HCT116 (cell line): Measurements from ENCODE around the gene CLDN3. TPM values are rescaled to one million over a fixed set of nuclear protein-coding genes. Genes with fewer than 3 reads are reported as not detected.

Experiments used
- ATAC-seq: fragments of 200-7000 bp; cut with Tn5 transposase; 2 replicates; pipeline ENCODE4 v1.9.1; 2020; ENCODE audit warnings: mild to moderate bottlenecking, moderate library complexity
- BruUV-seq: library from RNA; stranded (reverse); fragments of 400-500 nt; replicated peaks from 2 replicates; lab custom pipeline; 2021; lab: Mats Ljungman, UMichigan
- CTCF ChIA-PET: fragments of 300-600 bp; sonication (Branson Sonifier 250); formaldehyde crosslinking; loops from one replicate; lab custom pipeline; 2021; ENCODE audit warnings: antibody characterized with exemption; lab: Charles Lee
- POLR2A ChIA-PET: fragments of 300-600, 350-600 bp; sonication (Branson Sonifier 250); formaldehyde crosslinking; loops from one replicate; lab custom pipeline; 2021; ENCODE audit warnings: antibody characterized with exemption; lab: Charles Lee
- RAD21 ChIA-PET, 2 experiments: fragments of 300-600 bp; sonication (Branson Sonifier 250); formaldehyde crosslinking; loops; one replicate each; lab custom pipeline; 2023; ENCODE audit warnings: low total read pairs in 2 of 2; ENCODE audit not compliant: uncharacterized antibody in 2 of 2, unreplicated experiment in 2 of 2, low non-redundant PET in 1 of 2; lab: Charles Lee
- DNase-seq: peaks from one replicate; pipeline ENCODE4 v3.0.0-alpha.2; 2010; ENCODE audit warnings: low read depth, low spot score
- H2AFZ ChIP-seq: fragments of 200-600 bp; shearing (Covaris generic), sonication (generic); 2 replicates; pipeline ENCODE4 v1.6.1; 2017; ENCODE audit warnings: low read depth, mixed run types, mixed read lengths, antibody characterized with exemption, low read length; ENCODE audit not compliant: poor library complexity, severe bottlenecking
- H3K27ac ChIP-seq: 2 replicates; pipeline ENCODE4 v1.5.1; 2012; ENCODE audit warnings: low read depth, low read length
- H3K27me3 ChIP-seq: fragments of 200-600 bp; sonication (generic); 2 replicates; pipeline ENCODE4 v1.6.1; 2016; ENCODE audit warnings: mixed run types, low read length, mixed read lengths; ENCODE audit not compliant: insufficient read depth
- H3K36me3 ChIP-seq, 2 experiments: fragments of 200-500 bp in 1 of 2; fragments of 200-600 bp in 1 of 2; sonication (Bioruptor generic) in 1 of 2; sonication (generic) in 1 of 2; 2 replicates each; pipeline versions ENCODE4 v1.5.1 to v1.6.1; 2014 to 2016; ENCODE audit warnings: low read length in 2 of 2, inconsistent platforms in 1 of 2, mixed read lengths in 1 of 2, mixed run types in 1 of 2; ENCODE audit not compliant: insufficient read depth in 2 of 2, control insufficient read depth in 1 of 2
- H3K4me1 ChIP-seq, 2 experiments: fragments of 200-600 bp in 1 of 2; sonication (generic) in 1 of 2; 2 replicates each; pipeline versions ENCODE4 v1.5.1 to v1.6.1; 2012 to 2017; ENCODE audit warnings: low read length in 2 of 2, inconsistent platforms in 1 of 2, mild to moderate bottlenecking in 1 of 2, mixed read lengths in 1 of 2, mixed run types in 1 of 2, moderate library complexity in 1 of 2; ENCODE audit not compliant: insufficient read depth in 2 of 2, control insufficient read depth in 1 of 2
- H3K4me2 ChIP-seq: fragments of 200-600 bp; sonication (generic); 2 replicates; pipeline ENCODE4 v1.6.1; 2017; ENCODE audit warnings: mixed run types, low read length, mixed read lengths
- H3K4me3 ChIP-seq, 2 experiments: fragments of 200-600 bp in 1 of 2; sonication (generic) in 1 of 2; replicated peaks in 1 of 2; 2 replicates each; pipeline ENCODE4 v1.5.1; 2011 to 2016; ENCODE audit warnings: low read length in 2 of 2, control low read depth in 1 of 2, low read depth in 1 of 2, mild to moderate bottlenecking in 1 of 2, mixed read lengths in 1 of 2, mixed run types in 1 of 2
- H3K79me2 ChIP-seq: fragments of 200-600 bp; sonication (generic); 2 replicates; pipeline ENCODE4 v1.6.1; 2017; ENCODE audit warnings: mild to moderate bottlenecking, mixed run types, low read length, moderate library complexity, mixed read lengths; ENCODE audit not compliant: insufficient read depth
- H3K9ac ChIP-seq: fragments of 200-600 bp; sonication (generic); 2 replicates; pipeline ENCODE4 v1.6.1; 2016; ENCODE audit warnings: low read length, mixed read lengths
- H3K9me2 ChIP-seq: fragments of 200-600 bp; sonication (generic), shearing (Covaris generic); 2 replicates; pipeline ENCODE4 v1.6.1; 2017; ENCODE audit warnings: mixed run types, mild to moderate bottlenecking, moderate library complexity; ENCODE audit not compliant: insufficient read depth
- H3K9me3 ChIP-seq, 2 experiments: fragments of 200-500 bp in 1 of 2; fragments of 200-600 bp in 1 of 2; sonication (Bioruptor generic) in 1 of 2; sonication (generic) in 1 of 2; 2 replicates each; pipeline ENCODE4 v1.6.1; 2014 to 2017; ENCODE audit warnings: low read length in 2 of 2, mixed read lengths in 2 of 2, inconsistent platforms in 1 of 2, low read depth in 1 of 2, mild to moderate bottlenecking in 1 of 2, mixed run types in 1 of 2, moderate library complexity in 1 of 2; ENCODE audit not compliant: control insufficient read depth in 1 of 2, insufficient read depth in 1 of 2
- H4K20me1 ChIP-seq: fragments of 200-600 bp; sonication (generic), shearing (Covaris generic); 2 replicates; pipeline ENCODE4 v1.6.1; 2017; ENCODE audit warnings: mixed run types, mild to moderate bottlenecking, moderate library complexity; ENCODE audit not compliant: insufficient read depth
- ELF1 ChIP-seq: IDR thresholded peaks from 2 replicates; pipeline ENCODE4 v1.6.1; 2012; ENCODE audit warnings: low read depth, borderline replicate concordance
- REST ChIP-seq: IDR thresholded peaks from 2 replicates; pipeline ENCODE4 v1.6.1; 2012; ENCODE audit warnings: low read depth
- SRF ChIP-seq: IDR thresholded peaks from 2 replicates; pipeline ENCODE4 v1.6.1; 2012; ENCODE audit warnings: low read depth
- ZNF274 ChIP-seq: fragments of 200-500 bp; sonication (Bioruptor generic); IDR thresholded peaks from 2 replicates; pipeline ENCODE4 v1.6.1; 2014; ENCODE audit warnings: mild to moderate bottlenecking, low read depth, low read length, inconsistent platforms
- intact Hi-C: fragments of 100-400 bp; cut with micrococcal nuclease; formaldehyde crosslinking; loops from 2 replicates; pipeline ENCODE4 v1.10.0; 2022
- total RNA-seq: library from RNA; stranded (reverse); gene quantifications from one replicate; pipeline ENCODE4 v1.2.1, GENCODE V29; 2021; ENCODE audit not compliant: unreplicated experiment
- TF ChIP-seq, protein P1 (sequence below): IDR thresholded peaks from 2 replicates; pipeline ENCODE4 v1.6.1; 2011; ENCODE audit warnings: mild to moderate bottlenecking, low read length, moderate library complexity; ENCODE audit not compliant: insufficient replicate concordance; ENCODE audit errors: extremely low read depth

Gene CLDN3
- total RNA-seq, 1 experiment from 2014 or later = 19.2 TPM

DNA sequence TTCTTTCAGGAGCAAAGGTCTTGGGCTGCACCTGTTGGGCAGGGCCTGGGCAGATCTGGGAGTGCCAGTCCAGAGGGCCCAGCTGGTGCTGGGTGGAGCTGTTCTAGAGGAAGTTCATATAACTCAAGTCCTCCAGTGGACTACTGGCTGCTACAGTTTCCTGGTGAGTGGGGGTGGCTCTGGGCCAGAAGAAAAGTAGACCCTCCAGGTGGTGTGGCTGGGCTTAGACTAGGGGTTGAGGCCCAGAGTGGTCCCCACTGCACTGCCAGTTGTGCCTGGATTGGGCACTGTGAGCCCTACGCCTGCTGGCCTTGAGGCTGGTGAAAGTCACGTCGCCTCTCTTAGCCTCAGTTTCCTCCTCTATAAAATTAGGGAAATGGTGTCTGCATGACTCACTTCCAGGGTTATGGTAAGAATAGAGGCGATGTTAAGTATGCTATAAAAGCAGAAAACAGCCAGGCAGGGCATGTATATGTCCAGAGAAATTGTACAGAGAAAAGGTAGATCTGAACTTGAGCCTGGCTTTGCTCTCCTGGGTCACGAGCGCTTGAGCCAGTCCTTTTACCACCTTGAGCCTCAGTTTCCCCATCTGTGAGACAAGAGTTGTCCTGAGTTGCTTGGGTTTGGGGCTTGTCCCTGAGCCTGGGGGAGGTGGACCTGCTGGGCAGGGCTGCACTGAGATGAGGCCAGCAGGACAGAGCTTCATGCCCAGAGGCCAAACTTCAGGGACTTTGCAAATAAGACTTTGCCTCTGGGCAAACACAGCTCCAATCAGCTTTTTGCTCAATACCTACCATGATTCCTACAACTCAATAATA is 3.8 kb upstream of the CLDN3 start:
- no peaks in the 10 kb centered on the region for H3K9me3 ChIP-seq
- no peak overlapping the region for H2AFZ ChIP-seq
- DNase-seq (no peak), ATAC-seq (no peak)
- H3K4me1 ChIP-seq = peaks cover 16 to 44% of the 10 kb centered on the region in 2 experiments; a peak in 3 of 4 replicates
- RAD21 ChIA-PET = no interaction called here
- TF ChIP-seq SRF = no peak
- TF ChIP-seq REST = no peak
- TF ChIP-seq, protein P1, sequence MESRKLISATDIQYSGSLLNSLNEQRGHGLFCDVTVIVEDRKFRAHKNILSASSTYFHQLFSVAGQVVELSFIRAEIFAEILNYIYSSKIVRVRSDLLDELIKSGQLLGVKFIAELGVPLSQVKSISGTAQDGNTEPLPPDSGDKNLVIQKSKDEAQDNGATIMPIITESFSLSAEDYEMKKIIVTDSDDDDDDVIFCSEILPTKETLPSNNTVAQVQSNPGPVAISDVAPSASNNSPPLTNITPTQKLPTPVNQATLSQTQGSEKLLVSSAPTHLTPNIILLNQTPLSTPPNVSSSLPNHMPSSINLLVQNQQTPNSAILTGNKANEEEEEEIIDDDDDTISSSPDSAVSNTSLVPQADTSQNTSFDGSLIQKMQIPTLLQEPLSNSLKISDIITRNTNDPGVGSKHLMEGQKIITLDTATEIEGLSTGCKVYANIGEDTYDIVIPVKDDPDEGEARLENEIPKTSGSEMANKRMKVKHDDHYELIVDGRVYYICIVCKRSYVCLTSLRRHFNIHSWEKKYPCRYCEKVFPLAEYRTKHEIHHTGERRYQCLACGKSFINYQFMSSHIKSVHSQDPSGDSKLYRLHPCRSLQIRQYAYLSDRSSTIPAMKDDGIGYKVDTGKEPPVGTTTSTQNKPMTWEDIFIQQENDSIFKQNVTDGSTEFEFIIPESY = no peak
- TF ChIP-seq ZNF274 = no peak
- no peak for TF ChIP-seq ELF1
- no peak overlapping the region for H3K9ac ChIP-seq
- H4K20me1 ChIP-seq = no peaks in the 10 kb centered on the region
- no peaks in the 10 kb centered on the region for H3K79me2 ChIP-seq
- CTCF ChIA-PET = interaction anchor here (0.6 kb wide), 1 partner anchor 69 kb away, joined by 4 read pairs; no protein-coding TSS in a partner anchor
- H3K27ac ChIP-seq = no peak overlapping the region
- no peaks in the 10 kb centered on the region for H3K9me2 ChIP-seq
- BruUV-seq = no TSS peak
- no peak overlapping the region for H3K4me3 ChIP-seq
- H3K27me3 ChIP-seq = no peaks in the 10 kb centered on the region
- no peak overlapping the region for H3K4me2 ChIP-seq
- intact Hi-C loops = no loop called here
- no peaks in the 10 kb centered on the region for H3K36me3 ChIP-seq
- POLR2A ChIA-PET = no interaction called here
